Measurements from ENCODE around the gene IFFO2. TPM values are rescaled to one million over a fixed set of nuclear protein-coding genes. Genes with fewer than 3 reads are reported as not detected.
"Not testable (repeated sequence)": the region's sequence is repeated elsewhere in the genome, so short reads cannot be mapped to it uniquely, and the experiment has no call there.

IFFO2 gene
- total RNA-seq, 1 experiment from 2014 or later = 4.7 TPM

GRCh38 chr1:18898567-18898966 is 57.9 kb downstream of the IFFO2 start:
- DNase-seq (ENCODE audit: low read depth) = no peak

GRCh38 chr1:18895317-18895716 is 61.2 kb downstream of the IFFO2 start:
- no peak for DNase-seq (ENCODE audit: low read depth)

GRCh38 chr1:18893120-18893519 is 63.4 kb downstream of the IFFO2 start:
- no peak for DNase-seq (ENCODE audit: low read depth)

- not testable (repeated sequence) for DNase-seq (ENCODE audit: low read depth)
These were observed 64.6 kb downstream of the IFFO2 start for GRCh38 chr1:18891858-18892257.

GRCh38 chr1:18891426-18891780 is 65.1 kb downstream of the IFFO2 start:
- no peak for DNase-seq (ENCODE audit: low read depth)

GRCh38 chr1:18890706-18891425 is 65.6 kb downstream of the IFFO2 start:
- DNase-seq (ENCODE audit: low read depth) = no peak

GRCh38 chr1:18886003-18886335 is 70.5 kb downstream of the IFFO2 start:
- DNase-seq (ENCODE audit: low read depth) = peak; percentile 61

GRCh38 chr1:18885311-18886002 is 71.0 kb downstream of the IFFO2 start:
- no peak for DNase-seq (ENCODE audit: low read depth)

GRCh38 chr1:18884727-18885126 is 71.7 kb downstream of the IFFO2 start:
- DNase-seq (ENCODE audit: low read depth) = no peak

GRCh38 chr1:18884419-18884717 is 72.1 kb downstream of the IFFO2 start:
- no peak for DNase-seq (ENCODE audit: low read depth)

GRCh38 chr1:18883636-18884418 is 72.6 kb downstream of the IFFO2 start:
- DNase-seq (ENCODE audit: low read depth) = peak; percentile 48

GRCh38 chr1:18883079-18883478 is 73.4 kb downstream of the IFFO2 start:
- no peak for DNase-seq (ENCODE audit: low read depth)

GRCh38 chr1:18882486-18882885 is 74.0 kb downstream of the IFFO2 start:
- no peak for DNase-seq (ENCODE audit: low read depth)

- DNase-seq (ENCODE audit: low read depth) = no peak
These were observed 74.6 kb downstream of the IFFO2 start for GRCh38 chr1:18881642-18882431.

GRCh38 chr1:18881164-18881563 is 75.3 kb downstream of the IFFO2 start:
- no peak for DNase-seq (ENCODE audit: low read depth)

- no peak for DNase-seq (ENCODE audit: low read depth)
These were observed 75.9 kb downstream of the IFFO2 start for GRCh38 chr1:18880585-18880984.

GRCh38 chr1:18879791-18880309 is 76.6 kb downstream of the IFFO2 start:
- DNase-seq (ENCODE audit: low read depth) = no peak

GRCh38 chr1:18879215-18879790 is 77.2 kb downstream of the IFFO2 start:
- DNase-seq (ENCODE audit: low read depth) = no peak

GRCh38 chr1:18878538-18879214 is 77.8 kb downstream of the IFFO2 start:
- no peak for DNase-seq (ENCODE audit: low read depth)

- no peak for DNase-seq (ENCODE audit: low read depth)
These were observed 79.2 kb downstream of the IFFO2 start for GRCh38 chr1:18877282-18877681.

GRCh38 chr1:18876210-18876609 is 80.3 kb downstream of the IFFO2 start:
- DNase-seq (ENCODE audit: low read depth) = no peak

All from LHCN-M2 (cell line).